HG02588 (cell line): ENCODE measurements around the gene ARL4A.
"Not testable (repeated sequence)": the region's sequence is repeated elsewhere in the genome, so short reads cannot be mapped to it uniquely, and the experiment has no call there.

ENCODE experiments used
- ATAC-seq: cut with Tn5 transposase; IDR thresholded peaks from one replicate; pipeline ENCODE4 v1.9.1; 2021; ENCODE audit warnings: mild to moderate bottlenecking, moderate library complexity; ENCODE audit not compliant: unreplicated experiment

The ARL4A gene

DNA sequence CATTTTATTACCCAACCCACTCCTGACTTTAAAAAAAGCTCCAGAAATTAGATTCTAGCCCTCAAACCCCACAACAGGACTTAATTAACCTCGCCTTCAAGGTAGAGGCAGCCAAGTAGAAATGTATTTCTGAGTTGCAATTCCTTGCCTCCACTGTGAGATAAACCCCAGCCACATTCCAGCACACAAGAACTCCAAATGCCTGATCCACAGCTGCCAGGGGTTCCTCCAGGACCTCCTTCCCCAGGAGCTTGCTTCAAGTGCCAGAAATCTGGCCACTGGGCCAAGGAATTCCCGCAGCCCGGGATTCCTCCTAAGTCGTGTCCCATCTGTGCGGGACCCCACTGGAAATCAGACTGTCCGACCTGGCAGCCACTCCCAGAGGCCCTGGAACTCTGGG is 25.9 kb upstream of the ARL4A start:
- no peak for ATAC-seq

- no peak for ATAC-seq
Observed at GRCh38 chr7:12670000-12670729, 17.3 kb upstream of the ARL4A start.

GRCh38 chr7:12670743-12671520 is 16.5 kb upstream of the ARL4A start:
- no peak for ATAC-seq

DNA sequence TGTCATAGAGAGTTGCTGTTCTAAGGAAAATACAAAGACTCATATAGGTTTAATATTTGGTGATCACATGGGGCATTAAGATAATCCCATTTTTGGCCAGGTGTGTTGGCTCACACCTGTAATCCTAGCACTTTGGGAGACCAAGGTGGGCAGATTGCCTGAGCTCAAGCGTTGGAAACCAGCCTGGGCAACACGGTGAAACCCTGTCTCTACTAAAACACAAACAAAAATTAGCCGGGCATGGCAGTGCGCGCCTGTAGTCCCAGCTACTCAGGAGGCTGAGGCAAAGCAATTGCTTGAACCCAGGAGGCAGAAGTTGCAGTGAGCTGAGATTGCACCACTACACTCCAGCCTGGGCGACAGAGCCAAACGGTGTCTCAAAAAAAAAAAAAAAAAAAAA is 14.0 kb upstream of the ARL4A start:
- not testable (repeated sequence) for ATAC-seq

DNA sequence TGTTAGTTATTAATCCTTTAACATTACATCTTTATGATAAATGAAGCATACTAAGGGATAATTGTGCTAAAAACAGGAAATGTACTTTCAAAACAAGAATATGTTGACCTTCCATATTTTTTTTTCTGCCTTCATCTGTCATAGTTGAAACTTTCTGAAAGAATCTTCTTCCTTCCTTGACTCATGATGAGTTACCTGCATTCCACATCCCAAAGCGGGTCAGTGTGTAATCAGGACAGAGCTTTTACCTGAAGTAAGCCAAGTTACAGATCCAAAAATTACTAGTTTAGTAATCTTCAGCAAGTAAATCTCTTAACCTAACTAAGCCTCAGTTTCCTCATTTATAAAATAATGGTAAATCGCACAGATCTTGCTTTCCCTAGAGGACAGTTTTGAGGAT is 13.4 kb upstream of the ARL4A start:
- ATAC-seq = no peak

- peak; percentile 51 for ATAC-seq
Observed at GRCh38 chr7:12674861-12675260, 12.6 kb upstream of the ARL4A start.

- no peak for ATAC-seq
Observed at GRCh38 chr7:12683678-12684585, 3.5 kb upstream of the ARL4A start.

DNA sequence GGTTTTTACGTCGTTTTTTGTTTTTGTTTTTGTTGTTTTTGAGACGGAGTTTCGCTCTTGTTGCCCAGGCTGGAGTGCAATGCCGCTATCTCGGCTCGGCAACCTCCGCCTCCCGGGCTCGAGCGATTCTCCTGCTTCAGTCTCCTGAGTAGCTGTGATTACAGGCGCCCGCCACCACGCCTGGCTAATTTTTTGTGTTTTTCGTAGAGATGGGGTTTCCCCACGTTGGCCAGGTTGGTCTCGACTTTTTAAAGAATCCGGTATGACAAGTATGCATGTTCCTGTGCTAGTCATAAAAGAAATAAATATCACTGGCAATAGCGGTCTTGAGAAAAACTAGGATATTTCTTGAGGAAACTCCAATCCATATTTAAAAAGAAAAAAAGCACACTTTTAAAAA is 2.7 kb upstream of the ARL4A start:
- ATAC-seq = no peak

DNA sequence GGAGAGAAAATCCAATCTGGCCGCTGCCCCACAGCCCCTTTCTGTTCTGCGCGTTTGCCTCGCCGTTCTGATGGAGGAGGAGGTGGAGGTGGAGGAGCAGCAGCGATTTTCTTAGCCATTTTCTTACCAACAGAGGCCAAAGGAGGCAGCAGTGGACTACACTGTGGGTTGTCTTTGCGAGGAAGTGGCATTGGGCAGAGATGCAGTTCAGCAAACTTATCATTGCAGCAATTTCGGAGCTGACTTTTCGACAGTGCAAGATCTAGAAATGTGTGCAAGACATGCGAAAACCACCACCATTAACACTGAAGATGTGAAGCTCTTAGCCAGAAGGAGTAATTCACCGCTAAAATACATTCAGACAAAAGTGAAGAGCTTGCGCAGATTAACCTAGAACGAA is 1.9 kb upstream of the ARL4A start:
- ATAC-seq = no peak

DNA sequence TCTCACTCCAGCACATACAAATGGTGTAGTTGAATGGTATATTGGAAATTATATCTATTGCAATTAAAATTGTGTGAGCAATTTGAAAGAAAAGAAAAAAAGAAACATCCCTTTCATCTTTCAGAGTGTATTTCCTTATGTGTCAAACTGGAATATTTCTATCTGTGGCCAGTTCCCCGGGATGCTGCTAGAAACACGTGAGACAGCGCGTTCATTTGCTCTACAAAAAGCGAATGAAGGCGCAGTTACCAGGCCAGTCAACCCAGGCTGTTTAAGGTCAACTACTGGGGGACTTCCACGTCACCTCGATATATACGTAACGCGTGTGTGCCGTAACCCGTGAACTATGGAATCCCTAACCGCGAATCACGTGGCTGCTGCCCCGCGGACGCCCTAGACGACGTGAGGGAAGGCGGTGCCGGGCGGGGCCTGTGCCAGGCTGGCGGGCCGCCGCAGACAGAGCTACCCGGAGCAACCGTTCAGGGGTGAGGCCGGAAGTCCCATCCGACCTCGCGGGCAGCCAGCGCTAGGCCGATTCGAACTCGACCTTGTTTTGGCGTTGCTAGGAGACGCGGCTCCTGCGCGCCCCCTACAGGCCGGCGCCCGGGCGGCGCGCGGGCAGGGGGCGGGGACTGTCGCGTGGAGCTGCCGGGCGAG is 1.1 kb upstream of the ARL4A start:
- ATAC-seq = peak; percentile 87

GRCh38 chr7:12687718-12688171 is 312 bp downstream of the ARL4A start:
- no peak for ATAC-seq

DNA sequence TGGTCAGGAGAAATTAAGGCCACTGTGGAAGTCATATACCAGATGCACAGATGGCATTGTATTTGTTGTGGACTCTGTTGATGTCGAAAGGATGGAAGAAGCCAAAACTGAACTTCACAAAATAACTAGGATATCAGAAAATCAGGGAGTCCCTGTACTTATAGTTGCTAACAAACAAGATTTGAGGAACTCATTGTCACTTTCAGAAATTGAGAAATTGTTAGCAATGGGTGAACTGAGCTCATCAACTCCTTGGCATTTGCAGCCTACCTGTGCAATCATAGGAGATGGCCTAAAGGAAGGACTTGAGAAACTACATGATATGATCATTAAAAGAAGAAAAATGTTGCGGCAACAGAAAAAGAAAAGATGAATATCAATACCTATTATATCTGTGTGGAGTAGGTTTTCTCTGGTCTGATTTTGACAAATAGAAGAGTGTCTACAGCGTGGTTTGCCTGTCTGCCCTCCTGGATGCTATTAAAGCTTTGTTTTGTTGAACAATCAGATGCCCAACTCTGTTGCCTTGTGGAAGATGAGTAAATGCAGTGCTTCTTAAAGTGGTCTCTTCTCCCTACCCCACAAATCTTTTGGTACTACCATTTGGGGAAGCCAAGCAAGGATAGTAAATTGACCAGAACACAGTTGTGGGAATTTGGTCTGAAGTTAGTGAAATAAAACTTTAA is 1.2 kb downstream of the ARL4A start:
- not testable (repeated sequence) for ATAC-seq

DNA sequence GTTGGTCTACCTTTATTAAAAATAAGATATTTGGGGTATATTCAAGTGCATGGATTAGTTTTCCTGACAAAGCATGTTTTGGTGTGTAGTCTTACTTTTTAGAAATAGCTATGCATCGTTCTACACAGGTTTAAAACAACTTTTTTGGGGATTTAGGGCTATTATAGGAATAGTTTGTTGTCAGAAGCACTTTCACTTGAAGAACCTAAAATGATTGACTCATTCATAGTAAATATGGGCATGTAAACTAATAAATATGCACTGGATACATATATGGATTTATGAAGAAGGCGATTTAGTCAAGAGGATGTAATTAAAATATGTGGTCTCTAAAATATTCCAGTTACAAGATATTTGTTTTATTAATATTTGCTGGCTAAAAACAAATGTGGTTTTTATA is 2.0 kb downstream of the ARL4A start:
- ATAC-seq = no peak

GRCh38 chr7:12690041-12690878 is 2.8 kb downstream of the ARL4A start:
- no peak for ATAC-seq

GRCh38 chr7:12691388-12691787 is 4.0 kb downstream of the ARL4A start:
- not testable (repeated sequence) for ATAC-seq

- no peak for ATAC-seq
Observed at GRCh38 chr7:12692035-12692434, 4.6 kb downstream of the ARL4A start.

DNA sequence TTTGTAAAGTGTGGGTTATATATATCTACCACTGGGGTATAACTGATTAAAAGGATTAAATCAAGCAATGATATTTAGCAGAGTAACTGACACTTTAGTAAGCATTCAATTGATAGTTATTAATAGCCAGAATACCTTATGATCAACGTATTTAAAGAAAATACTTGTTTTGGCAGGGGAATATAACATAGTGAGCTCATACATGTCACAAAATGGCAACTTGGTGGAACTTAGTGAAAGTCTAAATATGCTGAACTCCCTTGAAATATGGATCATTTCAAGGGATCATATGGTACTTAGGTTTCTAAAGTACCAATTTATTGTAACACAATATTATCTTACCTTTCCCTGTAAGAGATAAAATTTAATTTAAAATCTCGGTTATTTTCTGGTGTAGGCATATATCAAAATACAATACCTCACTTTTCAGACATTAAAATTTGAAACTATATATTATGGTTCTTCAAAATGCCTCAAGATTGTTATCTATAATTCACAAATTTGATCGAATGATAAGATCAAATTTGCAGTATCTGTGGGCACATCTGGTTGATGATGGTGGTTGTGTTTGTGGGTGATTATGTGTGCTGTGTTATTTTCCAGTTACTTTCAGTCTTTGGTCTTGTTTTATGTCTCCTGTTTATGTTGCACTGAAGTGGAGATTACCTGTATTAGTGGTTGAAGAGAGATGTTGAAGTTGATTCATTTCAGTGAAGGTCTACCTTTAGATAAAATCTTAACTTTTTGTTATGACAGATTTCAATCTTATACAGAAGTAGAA is 5.2 kb downstream of the ARL4A start:
- ATAC-seq = no peak

DNA sequence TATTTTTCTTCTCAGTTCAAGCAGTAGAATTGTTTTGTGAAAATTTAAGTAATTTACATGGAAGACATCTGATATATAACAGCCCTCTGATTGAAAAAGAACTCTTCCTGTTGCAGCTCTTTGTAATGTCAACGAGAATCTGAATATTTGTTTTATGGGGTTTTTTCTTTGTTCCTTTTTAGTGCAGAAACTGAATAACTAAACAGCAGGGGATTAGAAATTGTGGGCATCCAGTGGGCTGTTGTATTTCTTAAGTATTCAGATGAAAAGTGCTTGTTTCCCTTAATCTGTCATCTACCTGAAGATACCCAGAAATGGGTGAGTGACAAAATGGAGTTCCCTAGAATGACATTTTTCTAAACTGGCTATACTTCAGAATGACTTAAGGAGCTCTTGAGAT is 7.4 kb downstream of the ARL4A start:
- ATAC-seq = no peak

DNA sequence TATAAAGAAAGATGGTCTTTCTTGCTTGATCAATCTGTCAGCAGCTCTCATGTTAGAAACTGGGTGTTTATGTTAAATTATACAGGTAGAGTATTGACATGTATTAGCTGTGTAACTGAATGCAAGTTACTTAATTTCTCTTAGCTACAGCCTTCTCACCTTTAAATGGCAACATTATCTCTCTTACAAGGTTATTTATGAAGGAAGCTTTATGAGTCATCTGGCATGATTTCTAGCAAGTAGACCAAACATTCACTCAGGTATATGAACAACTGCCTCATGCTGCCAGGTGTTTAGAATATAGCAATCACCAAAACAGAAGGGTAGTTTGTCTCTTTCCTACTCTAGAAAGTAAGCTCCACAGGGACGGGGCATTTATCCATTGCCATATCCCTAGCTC is 8.5 kb downstream of the ARL4A start:
- no peak for ATAC-seq
